Retina (tissue), 1 donor: ENCODE measurements around the gene RAB36.

Experiments
- DNase-seq: peaks from one replicate; pipeline ENCODE4 v3.0.0-alpha.2; 2016

The RAB36 gene

GRCh38 chr22:23163665-23164064, 18.4 kb downstream of the RAB36 start:
- DNase-seq = no peak

- DNase-seq = no peak
Measured at GRCh38 chr22:23164091-23164490, 18.8 kb downstream of the RAB36 start.

- DNase-seq = no peak
Measured at GRCh38 chr22:23166042-23166831, 21.0 kb downstream of the RAB36 start.

- no peak for DNase-seq
Measured at GRCh38 chr22:23166841-23167616, 21.8 kb downstream of the RAB36 start.

GRCh38 chr22:23168391-23169042, 23.2 kb downstream of the RAB36 start:
- DNase-seq = peak; percentile 67

GRCh38 chr22:23169043-23169406, 23.7 kb downstream of the RAB36 start:
- DNase-seq = no peak

- DNase-seq = no peak
Measured at GRCh38 chr22:23175817-23176644, 30.8 kb downstream of the RAB36 start.

GRCh38 chr22:23176645-23177027, 31.4 kb downstream of the RAB36 start:
- DNase-seq = no peak

GRCh38 chr22:23177197-23177596, 31.9 kb downstream of the RAB36 start:
- no peak for DNase-seq

GRCh38 chr22:23178512-23179254, 33.4 kb downstream of the RAB36 start:
- peak; percentile 89 for DNase-seq

GRCh38 chr22:23179381-23180299, 34.4 kb downstream of the RAB36 start:
- peak; percentile 72 for DNase-seq

- DNase-seq = peak; percentile 72
Measured at GRCh38 chr22:23180301-23180892, 35.1 kb downstream of the RAB36 start, which contains the start of gene BCR. Gene BCR (plus strand): TSS chr22:23180509. CDS start chr22:23180961, 452 bp downstream.

GRCh38 chr22:23180893-23181720, 35.8 kb downstream of the RAB36 start:
- DNase-seq = peak; percentile 62

- DNase-seq = no peak
Measured at GRCh38 chr22:23181721-23182308, 36.5 kb downstream of the RAB36 start.

- DNase-seq = no peak
Measured at GRCh38 chr22:23182309-23183060, 37.2 kb downstream of the RAB36 start.

- peak; percentile 64 for DNase-seq
Measured at GRCh38 chr22:23183061-23183698, 37.9 kb downstream of the RAB36 start.

- no peak for DNase-seq
Measured at GRCh38 chr22:23184100-23184763, 39.0 kb downstream of the RAB36 start.
